Measurements from ENCODE around the gene ITGB6. TPM values are rescaled to one million over a fixed set of nuclear protein-coding genes. Genes with fewer than 3 reads are reported as not detected.

The ITGB6 gene
- total and polyA plus RNA-seq, 2 of the 8 experiments (the other 6 are each of a cell fraction or from before 2014, with no cell fraction given), result not detected

- ChIA-PET POLR2A (ENCODE audit: partially characterized antibody) (no interaction called here), CTCF (ENCODE audit: partially characterized antibody) (interaction anchor here (1.0 to 2.8 kb wide), 3 partner anchors 11 to 34 kb away, joined by 3 to 15 read pairs (median 5); no protein-coding TSS in a partner anchor)
- H2BK15ac ChIP-seq (ENCODE audit: low read length), result no peak overlapping the region
- no peaks in the 10 kb centered on the region for H3K79me2 ChIP-seq (ENCODE audit: control insufficient read depth in 1 of 2, insufficient read depth in 2 of 2, low read length in 2 of 2)
- no peak overlapping the region for H2AFZ ChIP-seq (ENCODE audit: low read length)
- no peak overlapping the region for H2BK12ac ChIP-seq (ENCODE audit: low read depth, low read length)
- H3K27me3 ChIP-seq (replicated peaks in 1 of 4; ENCODE audit: control insufficient read depth in 3 of 4, extremely low read depth in 1 of 4, insufficient read depth in 3 of 4, low read length in 3 of 4), result no peaks in the 10 kb centered on the region
- no peak overlapping the region for H2BK5ac ChIP-seq (ENCODE audit: low read depth, low read length)
- TF ChIP-seq ASH2L (IDR thresholded peaks at IDR 0.05; ENCODE audit: low read length), result no peak
- no peak for TF ChIP-seq EZH2 (IDR thresholded peaks at IDR 0.05; ENCODE audit: low read depth, low read length, severe bottlenecking)
- no peak for TF ChIP-seq KDM4A (IDR thresholded peaks at IDR 0.05; ENCODE audit: low read depth, low read length, severe bottlenecking)
- TF ChIP-seq CHD1 (IDR thresholded peaks at IDR 0.05; ENCODE audit: low read depth, low read length), result no peak
- no peak for TF ChIP-seq CBX8 (IDR thresholded peaks at IDR 0.05; ENCODE audit: borderline replicate concordance, low read depth, low read length)
- no peak for TF ChIP-seq RNF2 (IDR thresholded peaks at IDR 0.05; ENCODE audit: borderline replicate concordance, low read depth, low read length, missing control alignments, poor library complexity, severe bottlenecking)
- no peak for TF ChIP-seq TEAD4 (IDR thresholded peaks at IDR 0.05; ENCODE audit: low read depth, low read length)
- no peak for TF ChIP-seq CHD2 (IDR thresholded peaks at IDR 0.05; ENCODE audit: low read length)
- TF ChIP-seq EP300 (IDR thresholded peaks at IDR 0.05; ENCODE audit: borderline replicate concordance in 1 of 2, low read depth in 2 of 2, low read length in 2 of 2), result no peak
- no peak for TF ChIP-seq JUN (IDR thresholded peaks at IDR 0.05; ENCODE audit: low read depth, low read length)
- TF ChIP-seq EGR1 (IDR thresholded peaks at IDR 0.05; ENCODE audit: borderline replicate concordance, low read depth, low read length), result no peak
- DNase-seq (ENCODE audit: low read depth in 1 of 2, low spot score in 2 of 2) (no peak), FAIRE-seq (no peak)
- no peak overlapping the region for H4K8ac ChIP-seq (ENCODE audit: extremely low read depth, insufficient read depth, low read length)
- H2AK5ac ChIP-seq (ENCODE audit: low read depth, low read length), result no peak overlapping the region
- no peak overlapping the region for H4K5ac ChIP-seq (ENCODE audit: insufficient read length, low read depth, low read length)
- H3K14ac ChIP-seq (ENCODE audit: insufficient read length), result no peak overlapping the region
- H3K23ac ChIP-seq (ENCODE audit: insufficient read length), result no peak overlapping the region
- no peak overlapping the region for H3K56ac ChIP-seq (replicated peaks; ENCODE audit: insufficient read length, low read depth, low read length)
- no peaks in the 10 kb centered on the region for H3K4me1 ChIP-seq (replicated peaks in 1 of 4; ENCODE audit: control insufficient read depth in 3 of 4, insufficient read depth in 4 of 4, low read length in 3 of 4)
- H3K9ac ChIP-seq (replicated peaks in 1 of 4; ENCODE audit: extremely low read depth in 1 of 4, low read depth in 3 of 4, low read length in 3 of 4), result no peak overlapping the region
- H2BK20ac ChIP-seq (ENCODE audit: low read length), result no peak overlapping the region
- H3K36me3 ChIP-seq (ENCODE audit: control insufficient read depth in 2 of 4, insufficient read depth in 4 of 4, low read length in 3 of 4), result no peaks in the 10 kb centered on the region
- no peak overlapping the region for H4K91ac ChIP-seq (replicated peaks; ENCODE audit: insufficient read length, low read length)
- no peak overlapping the region for H3K4me2 ChIP-seq (ENCODE audit: insufficient read depth in 1 of 2, low read depth in 2 of 2, low read length in 2 of 2)
- H3K4ac ChIP-seq (replicated peaks; ENCODE audit: insufficient read length, low read depth, low read length), result no peak overlapping the region
- H4K20me1 ChIP-seq (replicated peaks in 1 of 2; ENCODE audit: control insufficient read depth in 1 of 2, insufficient read depth in 2 of 2, low read length in 2 of 2), result no peaks in the 10 kb centered on the region
- peaks cover 5 to 22% of the 10 kb centered on the region in 2 experiments; a peak in 2 of 4 replicates for H3K9me3 ChIP-seq (ENCODE audit: insufficient read depth in 2 of 2, low read depth in 1 of 2, low read length in 1 of 2)
- no peak overlapping the region for H3K27ac ChIP-seq (ENCODE audit: low read depth, low read length)
- no peaks in the 10 kb centered on the region for H3K79me1 ChIP-seq (ENCODE audit: low read depth, low read length)
- H3K4me3 ChIP-seq (ENCODE audit: extremely low read depth in 1 of 4, insufficient read depth in 2 of 4, low read depth in 3 of 4, low read length in 4 of 4), result no peak overlapping the region
- H2BK120ac ChIP-seq (replicated peaks; ENCODE audit: low read depth, low read length), result no peak overlapping the region
- no peak overlapping the region for H3K18ac ChIP-seq (ENCODE audit: extremely low read depth, low read length)
- no peaks in the 10 kb centered on the region for H3K23me2 ChIP-seq (ENCODE audit: low read depth, low read length)
- 87% methylated on average over 5 of the region's 5 CpGs; no CpG with 5 or more reads in 1 of the 2 experiments for WGBS, 2 experiments (ENCODE audit: extremely low coverage in 1 of 2, insufficient coverage in 1 of 2, insufficient read length in 1 of 2, insufficient replicate concordance in 2 of 2, low coverage in 1 of 2, low lambda C conversion rate in 2 of 2, missing lambda C conversion rate in 1 of 2)
Measured at GRCh38 chr2:160075171-160075570, 124.9 kb downstream of the ITGB6 start.

All from H1 (cell line).